NCI-H526 (cell line): ENCODE measurements around the gene MSN.
"Not testable (repeated sequence)": the region's sequence is repeated elsewhere in the genome, so short reads cannot be mapped to it uniquely, and the experiment has no call there.

Experiments
- DNase-seq, 2 experiments: peaks; one replicate each; lab custom pipeline; 2025; lab: John Stamatoyannopoulos, UW

The MSN gene

GRCh38 chrX:65718538-65718937 lies 51.1 kb downstream of the MSN start:
- DNase-seq: no peak

GRCh38 chrX:65720381-65720964 lies 53.0 kb downstream of the MSN start:
- no peak for DNase-seq

DNA sequence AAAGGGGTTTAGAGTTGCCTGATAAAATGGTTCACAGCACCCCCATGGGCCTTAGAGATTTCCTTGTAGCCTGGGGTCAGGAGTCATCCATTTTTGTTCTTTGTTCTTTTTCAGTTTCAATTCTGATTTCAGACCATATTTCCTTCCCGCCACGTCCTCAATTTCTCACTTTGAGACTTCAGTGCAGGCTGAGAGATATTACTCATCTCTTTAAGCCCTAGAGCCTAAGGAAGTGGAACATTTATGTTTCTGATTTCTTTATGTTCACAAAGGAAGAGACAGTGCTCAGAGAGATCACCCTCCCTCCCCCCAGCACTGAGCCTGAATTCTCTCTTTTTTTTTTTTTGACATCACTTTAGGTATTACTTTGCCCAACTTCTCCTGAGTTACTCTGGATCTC lies 56.3 kb downstream of the MSN start:
- no peak for DNase-seq

- DNase-seq: no peak
These were observed 59.3 kb downstream of the MSN start for GRCh38 chrX:65726715-65727114.

DNA sequence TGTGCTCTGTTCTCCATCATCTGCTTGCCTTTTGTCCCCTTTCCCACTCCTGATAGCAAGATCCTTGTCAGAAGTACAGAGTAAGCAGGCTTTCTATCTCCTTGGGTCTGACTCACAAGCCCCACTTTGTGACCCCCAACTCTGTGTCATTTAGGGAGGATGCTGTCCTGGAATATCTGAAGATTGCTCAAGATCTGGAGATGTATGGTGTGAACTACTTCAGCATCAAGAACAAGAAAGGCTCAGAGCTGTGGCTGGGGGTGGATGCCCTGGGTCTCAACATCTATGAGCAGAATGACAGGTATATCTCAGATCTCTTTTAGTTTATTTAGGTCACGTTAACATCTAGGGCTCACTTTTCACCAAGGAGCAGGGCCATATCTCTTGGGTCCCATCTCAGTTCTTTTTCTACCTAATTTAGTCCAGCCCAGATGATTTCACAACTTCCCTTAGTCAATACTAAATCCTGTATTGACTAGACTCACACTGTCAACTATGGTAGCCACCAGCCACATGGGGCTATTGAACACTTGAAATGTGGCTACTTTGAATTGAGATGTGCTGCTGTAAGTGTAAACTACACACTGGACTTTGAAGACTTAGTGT lies 64.3 kb downstream of the MSN start:
- no peak for DNase-seq

GRCh38 chrX:65740909-65741308 lies 73.5 kb downstream of the MSN start:
- DNase-seq: no peak

DNA sequence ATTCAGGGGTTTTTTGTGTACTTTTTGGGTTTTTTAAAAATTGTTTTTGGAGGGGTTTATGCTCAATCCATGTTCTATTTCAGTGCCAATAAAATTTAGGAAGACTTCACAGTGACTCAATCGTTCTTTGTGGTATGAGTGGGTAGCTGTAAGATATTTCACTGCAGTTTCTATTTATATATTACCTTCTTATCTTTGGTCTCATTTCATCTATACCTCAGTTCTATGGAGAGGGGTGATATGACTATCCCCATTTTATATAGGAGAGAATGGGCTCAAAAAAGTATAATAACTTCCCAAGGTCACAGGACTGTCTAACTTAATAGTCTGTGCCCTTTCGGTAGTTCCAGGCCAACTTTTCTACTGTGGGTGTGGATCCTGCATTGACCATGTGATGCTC lies 74.4 kb downstream of the MSN start:
- no peak for DNase-seq

DNA sequence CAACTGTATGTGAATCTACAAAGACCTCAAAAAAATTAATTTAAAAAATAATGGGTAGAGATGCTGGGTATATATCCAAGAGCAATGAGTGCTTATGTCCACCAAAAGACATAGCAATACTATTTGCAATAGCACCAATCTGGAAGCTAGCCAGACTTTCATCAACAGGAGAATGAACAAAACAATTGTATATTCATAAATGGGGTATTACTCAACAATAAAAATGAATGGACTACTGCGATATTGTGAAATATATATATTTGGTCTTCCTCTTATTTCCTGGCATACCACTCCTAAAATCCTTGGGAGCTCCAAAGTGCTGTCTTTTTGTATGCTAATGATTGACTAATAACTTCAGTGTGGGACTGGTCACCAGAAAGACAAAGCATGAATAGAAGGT lies 77.5 kb downstream of the MSN start:
- no peak for DNase-seq

DNA sequence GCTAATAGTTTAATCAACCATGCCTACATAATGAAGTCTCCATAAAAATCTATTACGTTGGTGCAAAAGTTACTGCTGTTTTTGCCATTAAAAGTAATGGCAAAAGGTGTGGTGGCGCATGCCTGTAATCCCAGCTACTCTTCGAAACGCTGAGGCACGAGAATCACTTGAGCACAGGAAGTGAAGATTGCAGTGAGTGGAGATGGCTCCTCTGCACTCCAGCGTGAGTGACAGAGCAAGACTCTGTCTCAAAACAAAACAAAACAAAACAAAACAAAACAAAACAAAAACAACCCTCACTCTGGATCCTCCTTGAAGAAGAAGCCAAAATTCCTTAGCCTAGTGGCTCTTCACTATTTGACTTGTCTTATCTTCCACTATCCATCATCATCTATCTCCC lies 78.0 kb downstream of the MSN start:
- DNase-seq: no peak

DNA sequence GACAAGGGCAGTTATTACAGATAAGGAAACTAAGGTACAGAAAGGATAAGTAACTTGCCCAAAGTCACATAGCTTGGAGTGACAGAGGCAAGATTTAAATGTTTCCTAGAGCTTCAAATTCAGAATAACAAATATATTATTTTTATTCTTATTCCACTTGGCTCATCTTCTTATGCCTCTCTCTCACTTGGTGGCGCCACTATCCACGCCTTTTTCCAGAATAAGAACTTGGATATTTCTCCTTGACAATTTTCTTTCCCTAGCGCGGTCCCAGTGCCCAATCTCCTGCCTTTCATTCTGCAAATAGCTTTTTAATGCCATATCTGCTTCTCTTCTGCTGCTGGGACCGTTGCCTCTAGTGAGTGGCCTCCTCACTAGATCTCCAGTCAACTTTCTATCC lies 78.5 kb downstream of the MSN start:
- DNase-seq: no peak

GRCh38 chrX:65750674-65751469 lies 83.4 kb downstream of the MSN start:
- DNase-seq: no peak

GRCh38 chrX:65751519-65751918 lies 84.1 kb downstream of the MSN start:
- DNase-seq: no peak

- DNase-seq: no peak
These were observed 84.8 kb downstream of the MSN start for GRCh38 chrX:65752294-65752693.

DNA sequence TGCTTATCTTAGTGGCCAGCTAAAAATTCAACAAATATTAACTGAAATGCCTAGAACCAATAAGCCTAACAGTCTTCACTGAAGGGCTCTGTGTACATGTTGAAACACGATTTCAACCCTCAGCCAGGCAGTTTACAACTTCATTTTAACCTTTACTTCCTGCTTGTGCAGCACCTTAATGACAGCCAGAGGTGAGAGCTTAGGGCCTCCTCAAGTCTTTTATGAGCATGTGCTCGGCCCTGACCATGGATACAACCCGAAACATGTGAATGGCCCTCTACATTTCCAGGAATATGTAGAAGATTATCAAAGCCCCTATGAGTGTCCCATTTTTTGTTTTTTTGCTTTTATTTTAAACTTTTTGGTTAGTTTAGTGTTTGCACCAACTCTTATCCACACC lies 88.3 kb downstream of the MSN start:
- DNase-seq: no peak

DNA sequence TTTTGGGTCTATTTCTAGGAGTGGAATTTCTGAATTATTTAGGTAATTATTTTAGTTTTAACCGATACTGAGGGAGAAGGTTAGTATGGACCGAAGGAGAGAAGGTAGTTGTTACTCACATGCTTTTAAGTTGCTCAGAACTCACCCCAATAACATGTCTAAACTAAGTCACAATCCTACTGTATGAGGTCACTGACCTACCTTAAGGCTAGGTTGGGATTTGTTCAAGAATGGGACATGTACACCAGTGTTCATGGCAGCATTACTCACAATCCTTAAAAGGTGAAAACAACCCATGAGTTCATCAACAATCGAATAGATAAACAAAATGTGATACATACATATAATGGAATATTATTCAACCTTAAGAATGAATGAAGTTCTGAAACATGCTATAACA lies 90.5 kb downstream of the MSN start:
- DNase-seq: no peak

DNA sequence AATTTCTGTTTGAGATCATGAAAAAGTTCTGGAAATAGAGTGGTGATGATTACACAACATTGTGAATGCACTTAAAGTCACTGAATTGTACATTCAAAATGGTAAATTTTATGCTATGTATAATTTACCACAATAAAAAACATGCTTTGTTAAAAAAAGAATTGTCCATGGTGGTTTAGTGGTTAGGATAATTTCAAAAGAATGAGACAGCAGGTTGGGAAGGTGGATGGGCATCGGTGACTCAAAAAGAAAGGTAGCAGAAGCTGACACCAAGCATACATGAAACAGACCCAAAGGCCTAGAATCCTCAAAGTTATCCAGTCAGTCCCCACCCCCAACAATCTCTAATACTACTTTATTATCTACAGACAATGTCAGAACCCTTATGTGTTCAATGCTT lies 91.1 kb downstream of the MSN start:
- DNase-seq: no peak

DNA sequence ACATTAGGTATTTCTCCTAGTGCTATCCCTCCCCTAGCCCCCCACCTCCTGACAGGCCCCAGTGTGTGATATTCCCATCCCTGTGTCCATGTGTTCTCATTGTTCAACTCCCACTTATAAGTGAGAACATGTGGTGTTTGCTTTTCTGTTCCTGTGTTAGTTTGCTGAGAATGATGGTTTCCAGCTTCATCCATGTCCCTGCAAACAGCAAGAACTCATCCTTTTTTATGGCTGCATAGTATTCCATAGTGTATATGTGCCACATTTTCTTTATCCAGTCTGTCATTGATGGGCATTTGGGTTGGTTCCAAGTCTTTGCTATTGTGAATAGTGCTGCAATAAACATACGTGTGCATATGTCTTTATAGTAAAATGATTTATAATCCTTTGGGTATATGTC lies 92.1 kb downstream of the MSN start:
- not testable (repeated sequence) for DNase-seq

- DNase-seq: no peak
These were observed 102.3 kb downstream of the MSN start for GRCh38 chrX:65769564-65770292.

- no peak for DNase-seq
These were observed 105.4 kb downstream of the MSN start for GRCh38 chrX:65772842-65773241.

DNA sequence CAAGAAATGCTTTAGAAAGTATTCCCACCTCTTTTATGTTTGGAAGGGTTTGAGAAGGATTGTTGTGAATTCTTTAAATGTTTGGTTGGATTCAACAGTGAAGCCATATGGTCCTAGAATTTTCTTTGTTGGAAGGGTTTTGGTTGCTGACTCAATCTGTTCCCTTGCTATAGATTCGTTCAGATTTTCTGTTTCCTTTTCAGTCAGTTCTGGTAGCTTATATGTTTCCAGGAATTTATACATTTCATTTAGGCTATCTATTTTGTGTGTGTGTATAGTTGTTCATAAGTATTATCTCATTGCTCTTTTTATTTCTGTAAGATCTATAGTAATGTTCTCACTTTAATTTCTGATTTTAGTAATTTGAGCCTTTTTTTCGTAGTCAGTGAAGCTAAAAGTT lies 114.4 kb downstream of the MSN start:
- DNase-seq: no peak

GRCh38 chrX:65783746-65784145 lies 116.3 kb downstream of the MSN start:
- DNase-seq: no peak
